Vagina (tissue), 2 donors: ENCODE data around the gene CD69. TPM values are rescaled to one million over a fixed set of nuclear protein-coding genes. Genes with fewer than 3 reads are reported as not detected.

Experiments used
- DNase-seq, 2 donors: peaks; one replicate each; pipeline ENCODE4 v3.0.0-alpha.2; 2017; ENCODE audit errors: extremely low spot score in 2 of 2
- H3K27ac ChIP-seq: fragments of 200-600 bp; sonication (generic); one replicate; pipeline ENCODE4 v1.5.1; 2019
- H3K27me3 ChIP-seq: fragments of 200-600 bp; sonication (generic); one replicate; pipeline ENCODE4 v1.5.1; 2019
- H3K36me3 ChIP-seq, 2 donors: fragments of 200-600 bp; sonication (generic); one replicate each; pipeline ENCODE4 v1.5.1; 2017 to 2019
- H3K4me1 ChIP-seq: fragments of 200-600 bp; sonication (generic); one replicate; pipeline ENCODE4 v1.5.1; 2019
- H3K4me3 ChIP-seq, 2 donors: fragments of 200-600 bp; sonication (generic); 1 replicate in 1 of 2; 2 replicates in 1 of 2; pipeline ENCODE4 v1.5.1; 2016 to 2019
- H3K9me3 ChIP-seq: fragments of 200-600 bp; sonication (generic); one replicate; pipeline ENCODE4 v1.5.1; 2019
- POLR2A ChIP-seq, 2 donors: fragments of 450-650 bp; IDR thresholded peaks; one replicate each; pipeline ENCODE4 v1.6.1; 2017; ENCODE audit warnings: antibody characterized with exemption in 2 of 2, mild to moderate bottlenecking in 2 of 2, moderate library complexity in 2 of 2
- POLR2AphosphoS5 ChIP-seq, 2 donors: sonication (generic); formaldehyde crosslinking; IDR thresholded peaks; one replicate each; pipeline ENCODE4 v1.9.0; 2017; ENCODE audit warnings: antibody characterized with exemption in 2 of 2, mild to moderate bottlenecking in 2 of 2, low read depth in 1 of 2; ENCODE audit not compliant: insufficient read depth in 1 of 2
- intact Hi-C: fragments of 100-400 bp; cut with DNase I; formaldehyde crosslinking; loops from one replicate; pipeline ENCODE4 v1.15.1; 2023
- total RNA-seq: library from RNA; depleted of rRNA; stranded (reverse); fragments of >200 nt; gene quantifications from one replicate; pipeline ENCODE4 v1.2.3, GENCODE V29; 2016
- TF ChIP-seq, protein P1 (sequence below), 3 experiments: fragments of 450-650 bp in 2 of 3; fragments of 200-600 bp in 1 of 3; sonication (generic) in 1 of 3; IDR thresholded peaks; one replicate each; pipeline ENCODE4 v1.5.1; 2017 to 2019; ENCODE audit warnings: antibody characterized with exemption in 3 of 3, mild to moderate bottlenecking in 2 of 3, moderate library complexity in 2 of 3

Gene CD69
- total RNA-seq, 1 donor from 2014 or later, result 28.5 TPM

DNA sequence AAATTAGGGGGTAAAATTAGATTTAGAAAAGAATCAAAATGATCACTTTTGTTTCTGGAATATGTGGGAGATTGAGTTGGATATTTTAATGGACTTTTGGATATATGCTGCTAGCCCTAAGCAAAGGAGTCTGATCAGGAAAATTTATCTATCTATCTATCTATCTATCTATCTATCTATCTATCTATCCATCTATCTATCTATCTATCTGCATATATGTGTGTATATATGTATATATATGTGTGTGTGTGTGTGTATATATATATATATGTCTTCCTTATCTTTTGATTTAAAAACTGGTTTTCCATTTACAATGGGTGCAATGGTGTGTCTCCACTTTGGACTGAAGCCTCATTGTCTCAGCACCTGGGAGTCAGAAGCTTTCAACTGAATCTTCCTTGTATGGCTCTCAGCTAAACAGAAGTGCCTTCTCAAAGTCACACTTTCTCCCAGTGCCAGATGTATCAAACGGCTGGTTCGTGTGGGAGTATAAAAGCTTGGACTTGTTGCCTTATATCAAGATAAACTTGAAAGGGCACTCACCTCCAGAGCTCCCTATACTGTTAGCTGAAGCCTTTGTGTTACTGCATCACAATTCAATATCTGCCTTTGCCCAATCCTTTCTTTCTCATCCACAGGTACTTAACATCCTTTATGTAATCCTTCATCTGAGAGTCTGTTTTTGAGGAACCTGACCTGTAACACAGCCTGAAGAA is 31.6 kb upstream of the CD69 start:
- TF ChIP-seq POLR2A (IDR thresholded peaks at IDR 0.05) (no peak), POLR2AphosphoS5 (IDR thresholded peaks at IDR 0.05; ENCODE audit: insufficient read depth in 1 of 2, low read depth in 1 of 2) (no peak)
- TF ChIP-seq, protein P1, sequence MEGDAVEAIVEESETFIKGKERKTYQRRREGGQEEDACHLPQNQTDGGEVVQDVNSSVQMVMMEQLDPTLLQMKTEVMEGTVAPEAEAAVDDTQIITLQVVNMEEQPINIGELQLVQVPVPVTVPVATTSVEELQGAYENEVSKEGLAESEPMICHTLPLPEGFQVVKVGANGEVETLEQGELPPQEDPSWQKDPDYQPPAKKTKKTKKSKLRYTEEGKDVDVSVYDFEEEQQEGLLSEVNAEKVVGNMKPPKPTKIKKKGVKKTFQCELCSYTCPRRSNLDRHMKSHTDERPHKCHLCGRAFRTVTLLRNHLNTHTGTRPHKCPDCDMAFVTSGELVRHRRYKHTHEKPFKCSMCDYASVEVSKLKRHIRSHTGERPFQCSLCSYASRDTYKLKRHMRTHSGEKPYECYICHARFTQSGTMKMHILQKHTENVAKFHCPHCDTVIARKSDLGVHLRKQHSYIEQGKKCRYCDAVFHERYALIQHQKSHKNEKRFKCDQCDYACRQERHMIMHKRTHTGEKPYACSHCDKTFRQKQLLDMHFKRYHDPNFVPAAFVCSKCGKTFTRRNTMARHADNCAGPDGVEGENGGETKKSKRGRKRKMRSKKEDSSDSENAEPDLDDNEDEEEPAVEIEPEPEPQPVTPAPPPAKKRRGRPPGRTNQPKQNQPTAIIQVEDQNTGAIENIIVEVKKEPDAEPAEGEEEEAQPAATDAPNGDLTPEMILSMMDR (IDR thresholded peaks at IDR 0.05), result no peak
- Histone ChIP-seq H3K4me1 (no peaks in the 10 kb centered on the region), H3K27ac (no peak overlapping the region), H3K4me3 (no peak overlapping the region), H3K36me3 (no peaks in the 10 kb centered on the region), H3K9me3 (peaks cover 5% of the 10 kb centered on the region), H3K27me3 (no peaks in the 10 kb centered on the region)
- DNase-seq, result no peak
- intact Hi-C loops, result no loop called here

DNA sequence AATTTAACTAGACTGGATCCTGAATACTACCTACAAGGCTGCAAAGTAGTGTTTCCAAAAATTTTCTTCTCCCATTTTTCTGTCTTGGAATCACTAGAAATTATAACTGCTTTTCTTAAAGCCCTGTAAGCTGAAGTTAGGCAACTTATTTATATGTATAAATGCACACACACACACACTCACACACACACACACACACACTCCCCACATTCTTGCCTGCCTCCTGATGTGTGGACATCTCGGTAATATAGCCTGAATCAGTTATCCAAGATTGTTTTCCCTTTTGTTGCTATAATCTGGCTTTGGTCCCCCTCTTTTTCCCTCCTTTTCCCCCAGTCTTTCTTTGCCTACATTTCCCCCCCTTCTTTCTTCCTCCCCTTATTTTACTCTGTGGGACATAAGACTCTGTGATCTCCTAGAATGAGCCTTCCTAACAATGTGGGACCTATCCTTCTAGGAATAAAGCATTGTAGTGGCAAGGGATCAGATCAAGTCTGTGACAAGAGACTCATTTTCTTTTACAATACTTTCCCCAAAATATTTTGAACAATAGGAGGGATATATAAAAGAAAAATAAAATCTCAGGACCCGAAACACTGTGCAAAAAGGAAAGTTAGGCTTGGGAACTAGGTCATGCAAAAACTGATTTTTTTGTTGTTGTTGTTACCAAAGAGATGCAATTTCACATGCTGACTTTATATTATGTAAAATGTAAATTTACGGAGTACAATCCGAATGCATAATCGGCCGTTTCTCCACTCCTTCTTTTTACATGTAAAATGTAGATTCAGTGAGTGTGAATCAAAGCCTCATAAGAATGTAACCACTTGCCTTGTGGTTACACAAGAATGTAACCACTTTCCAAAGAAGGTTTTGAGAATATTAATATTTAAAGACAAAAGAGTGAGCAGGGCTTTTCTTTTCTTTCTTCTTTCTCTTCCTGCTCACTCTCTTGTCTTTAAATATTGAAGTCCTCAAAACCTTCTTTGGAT is 26.3 kb upstream of the CD69 start:
- Histone ChIP-seq H3K36me3 (no peaks in the 10 kb centered on the region), H3K27me3 (no peaks in the 10 kb centered on the region), H3K27ac (no peak overlapping the region), H3K9me3 (peaks cover 5% of the 10 kb centered on the region), H3K4me3 (no peak overlapping the region), H3K4me1 (no peaks in the 10 kb centered on the region)
- DNase-seq, result no peak
- TF ChIP-seq, protein P1 (IDR thresholded peaks at IDR 0.05), result no peak
- no peak for TF ChIP-seq POLR2AphosphoS5 (IDR thresholded peaks at IDR 0.05; ENCODE audit: insufficient read depth in 1 of 2, low read depth in 1 of 2)
- no peak for TF ChIP-seq POLR2A (IDR thresholded peaks at IDR 0.05)
- intact Hi-C loops, result no loop called here

DNA sequence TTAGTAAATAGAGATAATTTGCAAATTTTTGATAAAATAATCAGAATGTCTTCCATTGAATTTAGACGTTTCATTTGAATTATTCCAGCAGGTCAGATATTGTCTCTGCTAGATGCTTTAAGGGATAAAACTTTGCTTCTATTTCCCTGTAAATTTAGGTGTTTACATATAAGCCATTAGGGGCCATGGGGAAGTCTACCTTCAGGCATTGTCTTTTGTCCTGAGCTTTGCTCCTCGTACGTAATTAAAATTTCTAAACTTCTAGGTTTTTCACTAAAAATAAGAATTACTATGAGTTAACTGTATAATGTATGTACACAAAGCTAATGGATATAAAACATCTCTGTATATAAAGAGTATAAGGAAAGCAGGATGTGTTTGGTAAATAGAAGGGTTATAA is 24.1 kb upstream of the CD69 start:
- intact Hi-C loops, result no loop called here
- DNase-seq, result no peak
- no peaks in the 10 kb centered on the region for H3K36me3 ChIP-seq
- peaks cover 2% of the 10 kb centered on the region for H3K9me3 ChIP-seq
- TF ChIP-seq, protein P1 (IDR thresholded peaks at IDR 0.05), result no peak
- no peak for TF ChIP-seq POLR2A (IDR thresholded peaks at IDR 0.05)
- no peak for TF ChIP-seq POLR2AphosphoS5 (IDR thresholded peaks at IDR 0.05; ENCODE audit: insufficient read depth in 1 of 2, low read depth in 1 of 2)
- no peaks in the 10 kb centered on the region for H3K27me3 ChIP-seq
- H3K27ac ChIP-seq, result no peak overlapping the region
- H3K4me3 ChIP-seq, result no peak overlapping the region
- H3K4me1 ChIP-seq, result no peaks in the 10 kb centered on the region

DNA sequence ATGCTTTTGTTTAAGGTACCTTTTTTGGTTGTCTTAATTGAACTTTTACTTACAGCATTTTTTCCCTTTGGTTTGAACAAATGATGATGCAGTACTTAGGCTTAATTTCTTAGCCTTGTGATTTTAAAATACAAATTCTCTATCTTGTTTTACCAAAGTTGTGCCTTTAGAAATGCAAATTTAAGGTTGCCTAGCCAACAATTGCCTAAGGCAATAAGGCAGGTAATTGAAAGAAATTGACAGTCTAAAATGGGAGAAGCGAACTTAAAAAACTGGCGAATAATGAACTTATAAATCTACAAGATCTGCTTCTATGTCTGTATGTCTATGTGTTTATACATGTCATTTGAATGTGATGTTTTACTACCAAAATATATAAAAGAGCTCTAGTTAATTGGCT is 23.6 kb upstream of the CD69 start:
- H3K4me1 ChIP-seq, result no peaks in the 10 kb centered on the region
- no peak for DNase-seq
- H3K9me3 ChIP-seq, result no peaks in the 10 kb centered on the region
- H3K4me3 ChIP-seq, result no peak overlapping the region
- H3K27me3 ChIP-seq, result no peaks in the 10 kb centered on the region
- H3K36me3 ChIP-seq, result no peaks in the 10 kb centered on the region
- intact Hi-C loops, result no loop called here
- H3K27ac ChIP-seq, result no peak overlapping the region
- TF ChIP-seq POLR2AphosphoS5 (IDR thresholded peaks at IDR 0.05; ENCODE audit: insufficient read depth in 1 of 2, low read depth in 1 of 2) (no peak), POLR2A (IDR thresholded peaks at IDR 0.05) (no peak)
- TF ChIP-seq, protein P1 (IDR thresholded peaks at IDR 0.05), result no peak
